ENCODE data around the gene DTL.

Gene DTL

GRCh38 chr1:212135166-212135565 lies 99.6 kb downstream of the DTL start:
- no peak for DNase-seq

GRCh38 chr1:212137854-212138253 lies 102.3 kb downstream of the DTL start:
- DNase-seq, result no peak

- DNase-seq, result no peak
Measured at GRCh38 chr1:212138457-212138856, 102.9 kb downstream of the DTL start.

- no peak for DNase-seq
Measured at GRCh38 chr1:212139526-212140135, 104.1 kb downstream of the DTL start.

GRCh38 chr1:212141404-212141803 lies 105.9 kb downstream of the DTL start:
- DNase-seq, result no peak

GRCh38 chr1:212142883-212143530 lies 107.5 kb downstream of the DTL start:
- DNase-seq, result no peak

- no peak for DNase-seq
Measured at GRCh38 chr1:212147581-212148033, 112.1 kb downstream of the DTL start.

- DNase-seq, result no peak
Measured at GRCh38 chr1:212149566-212149965, 114.0 kb downstream of the DTL start.

GRCh38 chr1:212152308-212152693 lies 116.8 kb downstream of the DTL start:
- DNase-seq, result no peak

GRCh38 chr1:212152869-212153268 lies 117.3 kb downstream of the DTL start:
- DNase-seq, result no peak

- DNase-seq, result no peak
Measured at GRCh38 chr1:212153635-212154034, 118.1 kb downstream of the DTL start.
